ENCODE measurements around the gene PCNX2.

PCNX2 gene

GRCh38 chr1:232951605-232952004, 343.9 kb downstream of the PCNX2 start:
- DNase-seq, result no peak

DNA sequence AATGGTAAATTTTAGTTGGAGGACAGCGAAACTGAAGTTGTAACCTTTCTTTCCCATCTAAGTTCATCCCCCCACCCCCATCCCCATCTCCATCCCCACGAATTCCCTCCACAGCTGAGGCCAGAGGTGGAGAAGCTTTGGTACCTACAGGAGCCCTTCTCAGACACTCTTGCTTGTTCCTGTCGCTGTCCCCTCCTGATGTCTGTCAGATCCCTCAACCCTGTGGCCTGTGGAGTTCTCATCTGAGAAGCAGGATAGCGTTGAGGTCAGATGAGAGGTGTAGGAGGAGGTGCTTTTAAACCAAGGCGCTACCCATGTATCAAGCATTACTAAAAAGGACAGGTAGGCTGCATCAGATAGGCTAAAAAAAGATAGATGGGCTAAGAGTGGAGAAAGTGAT, 344.3 kb downstream of the PCNX2 start:
- no peak for DNase-seq

GRCh38 chr1:232950197-232951176, 345.0 kb downstream of the PCNX2 start, which contains the start of gene NTPCR:
Gene NTPCR (plus strand): TSS chr1:232950611. CDS start chr1:232950711, 100 bp downstream.
- peak; percentile 94 for DNase-seq

- no peak for DNase-seq
Observed at GRCh38 chr1:232949636-232950196, 345.8 kb downstream of the PCNX2 start.

- DNase-seq, result no peak
Observed at GRCh38 chr1:232944347-232944746, 351.2 kb downstream of the PCNX2 start.

DNA sequence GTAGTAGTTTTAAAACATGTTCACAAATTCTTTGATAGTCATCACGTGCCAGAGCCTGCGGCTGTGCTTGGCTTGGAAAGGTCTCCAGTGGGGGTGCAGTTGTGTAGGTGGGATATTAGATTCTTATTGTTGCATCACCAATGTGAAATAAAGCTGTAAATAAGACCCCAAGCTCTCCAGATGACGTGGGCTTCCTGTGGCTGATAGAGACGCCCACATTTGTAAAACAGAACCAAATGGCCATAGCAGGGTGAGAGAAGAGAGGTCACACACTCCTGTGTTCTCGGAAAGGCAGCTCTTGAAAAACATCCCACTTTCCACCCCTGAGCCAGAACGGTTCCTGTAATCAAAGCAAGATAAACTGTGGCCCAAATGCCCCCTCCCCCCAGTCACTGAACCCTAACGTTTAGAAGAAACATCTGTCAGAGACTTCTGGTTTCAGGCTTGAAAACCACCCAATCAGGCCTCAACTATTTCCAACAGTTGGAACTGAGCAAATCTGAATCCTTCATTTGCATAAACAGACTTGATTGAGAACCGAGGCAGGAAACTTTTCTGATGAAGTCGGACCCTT, 351.8 kb downstream of the PCNX2 start:
- DNase-seq, result no peak

- no peak for DNase-seq
Observed at GRCh38 chr1:232942413-232943294, 352.9 kb downstream of the PCNX2 start.

GRCh38 chr1:232940262-232940661, 355.3 kb downstream of the PCNX2 start:
- no peak for DNase-seq

- no peak for DNase-seq
Observed at GRCh38 chr1:232939748-232940147, 355.8 kb downstream of the PCNX2 start.

DNA sequence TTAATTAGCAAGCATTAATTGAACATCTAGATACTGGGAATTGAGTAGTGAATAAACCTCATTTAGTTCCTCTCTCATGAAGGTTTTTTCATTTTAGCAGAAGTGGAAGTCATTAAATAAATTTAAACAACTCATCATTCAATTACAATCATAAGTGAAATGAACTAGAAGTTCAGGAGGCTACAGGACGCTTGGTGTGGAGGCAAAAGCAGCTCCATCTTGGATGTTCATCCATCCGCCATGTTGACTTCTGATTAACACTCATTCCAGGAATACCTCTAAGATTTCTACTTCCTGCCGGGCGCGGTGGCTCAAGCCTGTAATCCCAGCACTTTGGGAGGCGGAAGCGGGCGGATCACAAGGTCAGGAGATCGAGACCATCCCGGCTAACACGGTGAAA, 356.6 kb downstream of the PCNX2 start:
- DNase-seq, result no peak

DNA sequence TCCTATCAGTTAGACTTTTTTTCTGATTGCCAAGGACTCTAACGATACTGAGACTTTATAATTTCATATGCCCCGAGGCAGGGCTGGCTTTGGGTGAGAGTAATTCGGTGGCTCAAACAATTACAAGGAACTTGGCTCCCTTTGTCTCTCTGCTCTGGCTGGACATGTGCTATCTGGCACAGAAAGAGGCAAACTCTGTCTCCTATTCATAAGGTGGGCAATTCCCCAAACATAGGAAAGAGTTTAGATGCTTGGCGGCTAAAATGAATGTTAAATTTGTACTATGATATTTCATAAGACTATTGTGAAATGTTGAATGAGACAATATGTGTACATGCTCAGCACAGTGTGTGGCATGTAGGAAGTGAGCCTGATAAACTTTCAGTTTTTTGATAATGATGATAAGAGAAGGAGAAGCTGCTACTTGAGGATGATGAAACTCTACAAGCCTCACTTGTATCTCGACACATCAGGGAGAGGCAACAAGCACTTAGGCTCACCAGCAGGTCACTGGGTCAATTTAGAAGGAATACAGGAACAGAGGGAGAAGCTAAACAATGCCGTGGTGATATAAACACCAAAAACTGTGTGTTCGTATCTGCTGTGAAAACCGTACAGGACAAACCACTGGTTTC, 357.7 kb downstream of the PCNX2 start:
- DNase-seq, result no peak

DNA sequence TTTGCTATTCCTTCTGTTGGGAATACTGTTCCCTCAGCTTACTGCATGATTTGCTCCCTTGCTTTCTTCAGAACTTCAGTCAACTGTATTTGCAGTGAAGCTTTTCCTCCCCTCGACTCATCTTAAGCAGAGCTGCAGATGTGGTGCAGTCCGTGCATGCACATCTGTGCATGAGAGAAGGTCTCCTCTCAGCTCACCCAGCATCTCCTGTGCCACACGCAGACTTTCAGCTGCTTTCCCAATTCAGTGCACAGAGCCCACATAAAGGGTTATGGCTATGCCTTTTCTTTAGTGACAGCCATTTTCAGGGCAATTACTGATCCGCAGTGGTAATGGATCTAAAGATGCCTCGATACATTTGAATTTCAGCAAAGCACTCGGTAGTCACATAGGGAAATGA, 358.6 kb downstream of the PCNX2 start:
- no peak for DNase-seq

Data from effector CD8-positive, alpha-beta T cell (primary cell).